ACC112 (cell line): ENCODE measurements around the gene ISL1.

Source experiments
- H2AFZ ChIP-seq: fragments of 200-600 bp; sonication (generic); one replicate; pipeline ENCODE4 v1.6.0; 2017; ENCODE audit warnings: antibody characterized with exemption, low read length; ENCODE audit not compliant: unreplicated experiment
- H3K27ac ChIP-seq: fragments of 200-600 bp; sonication (generic); 2 replicates; pipeline ENCODE4 v1.5.1; 2014; ENCODE audit warnings: low read depth, mild to moderate bottlenecking, antibody characterized with exemption, low read length, moderate library complexity
- H3K27me3 ChIP-seq: fragments of 200-600 bp; sonication (generic); 2 replicates; pipeline ENCODE4 v1.6.1; 2014; ENCODE audit warnings: mild to moderate bottlenecking, antibody characterized with exemption, low read length, moderate library complexity, mixed read lengths; ENCODE audit not compliant: insufficient read depth
- H3K36me3 ChIP-seq: fragments of 200-600 bp; sonication (generic); 2 replicates; pipeline ENCODE4 v1.6.1; 2016; ENCODE audit warnings: mild to moderate bottlenecking, antibody characterized with exemption, low read length, moderate library complexity, mixed read lengths; ENCODE audit not compliant: insufficient read depth
- H3K4me1 ChIP-seq: fragments of 200-600 bp; sonication (generic); one replicate; pipeline ENCODE4 v1.6.1; 2016; ENCODE audit warnings: low read length, mixed read lengths; ENCODE audit not compliant: insufficient read depth, unreplicated experiment, control insufficient read depth
- H3K4me3 ChIP-seq: fragments of 200-600 bp; sonication (generic); 2 replicates; pipeline ENCODE4 v1.5.1; 2014; ENCODE audit warnings: mild to moderate bottlenecking, low read depth, low read length
- H3K79me2 ChIP-seq: fragments of 200-600 bp; sonication (generic); one replicate; pipeline ENCODE4 v1.6.0; 2016; ENCODE audit warnings: low read length; ENCODE audit not compliant: control insufficient read depth, unreplicated experiment, insufficient read depth

Gene ISL1

DNA sequence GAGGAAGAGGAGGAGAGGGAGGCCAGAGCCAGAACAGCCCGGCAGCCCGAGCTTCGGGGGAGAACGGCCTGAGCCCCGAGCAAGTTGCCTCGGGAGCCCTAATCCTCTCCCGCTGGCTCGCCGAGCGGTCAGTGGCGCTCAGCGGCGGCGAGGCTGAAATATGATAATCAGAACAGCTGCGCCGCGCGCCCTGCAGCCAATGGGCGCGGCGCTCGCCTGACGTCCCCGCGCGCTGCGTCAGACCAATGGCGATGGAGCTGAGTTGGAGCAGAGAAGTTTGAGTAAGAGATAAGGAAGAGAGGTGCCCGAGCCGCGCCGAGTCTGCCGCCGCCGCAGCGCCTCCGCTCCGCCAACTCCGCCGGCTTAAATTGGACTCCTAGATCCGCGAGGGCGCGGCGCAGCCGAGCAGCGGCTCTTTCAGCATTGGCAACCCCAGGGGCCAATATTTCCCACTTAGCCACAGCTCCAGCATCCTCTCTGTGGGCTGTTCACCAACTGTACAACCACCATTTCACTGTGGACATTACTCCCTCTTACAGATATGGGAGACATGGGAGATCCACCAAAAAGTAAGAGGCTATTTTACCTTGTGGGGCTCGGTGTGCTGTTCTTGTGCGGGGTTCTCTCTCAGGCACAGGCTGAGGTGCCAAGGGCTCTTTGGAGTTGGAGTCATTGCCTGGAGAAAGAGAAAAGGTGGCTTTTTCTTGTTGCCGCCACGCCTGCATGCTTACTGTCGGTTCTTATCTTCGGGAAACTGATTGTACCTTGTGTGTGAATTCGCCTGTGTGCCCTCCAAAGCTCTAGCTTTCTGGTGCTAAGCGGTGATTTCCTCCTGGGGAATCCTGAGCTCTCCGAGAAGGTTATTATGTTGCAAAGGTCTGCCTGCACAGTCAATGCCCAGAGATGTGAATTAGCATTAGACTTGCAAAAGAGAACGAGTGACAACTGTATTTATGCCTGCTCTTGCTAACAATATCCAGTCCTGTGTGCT is at the start of gene ISL1:
Gene ISL1, plus strand, starts transcription at position 318 of the 991 bp plus-strand sequence. Its CDS starts 224 bp downstream, at position 542.
- peaks cover 99% of the 10 kb centered on the region for H3K27me3 ChIP-seq
- H3K79me2 ChIP-seq, result no peaks in the 10 kb centered on the region
- no peaks in the 10 kb centered on the region for H3K4me1 ChIP-seq
- no peak within 1 kb of the TSS for H2AFZ ChIP-seq
- H3K27ac ChIP-seq, result no peak within 1 kb of the TSS
- H3K36me3 ChIP-seq, result no peaks in the 10 kb centered on the region
- no peak within 1 kb of the TSS for H3K4me3 ChIP-seq

DNA sequence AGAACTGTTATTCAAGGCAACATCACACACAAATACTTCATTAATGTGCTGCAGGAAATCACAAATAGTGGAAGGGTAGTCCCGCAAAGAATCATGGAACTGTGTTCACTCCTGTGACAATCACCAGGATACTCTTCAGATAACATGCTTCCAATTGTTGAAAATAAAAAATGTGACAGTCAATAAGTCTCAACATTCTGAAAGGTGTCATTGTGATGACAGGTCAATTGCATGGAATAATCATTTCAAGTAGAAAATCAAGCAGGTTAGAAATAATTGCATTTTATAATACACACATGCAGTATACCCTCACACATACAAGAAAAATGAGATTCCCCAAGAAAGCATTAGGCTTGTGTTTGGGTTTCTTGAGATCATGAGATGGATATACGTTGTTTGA is 46.4 kb upstream of the ISL1 start:
- Histone ChIP-seq H2AFZ (no peak overlapping the region), H3K79me2 (no peaks in the 10 kb centered on the region), H3K36me3 (no peaks in the 10 kb centered on the region), H3K27ac (no peak overlapping the region), H3K4me1 (no peaks in the 10 kb centered on the region), H3K4me3 (no peak overlapping the region), H3K27me3 (no peaks in the 10 kb centered on the region)

DNA sequence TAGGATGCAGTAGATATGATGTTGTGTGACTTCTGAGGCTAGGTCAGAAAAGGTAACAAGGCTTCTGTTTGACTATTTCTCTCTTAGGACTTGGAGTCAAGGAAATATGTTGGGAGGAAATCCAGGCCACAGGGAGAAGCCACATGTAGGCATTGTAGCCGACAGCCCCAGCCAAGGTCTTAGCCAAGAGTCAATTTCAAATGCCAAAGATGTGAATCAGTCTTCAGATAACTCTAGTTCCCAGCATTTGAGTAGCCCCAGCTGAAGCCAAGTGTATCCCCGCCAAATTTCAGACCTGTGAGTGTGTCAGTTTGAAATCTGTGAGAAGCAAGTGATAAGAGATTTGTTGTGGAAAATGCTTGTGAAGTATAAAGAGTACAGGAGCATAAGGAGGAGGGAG is 38.1 kb upstream of the ISL1 start:
- no peaks in the 10 kb centered on the region for H3K79me2 ChIP-seq
- no peak overlapping the region for H3K27ac ChIP-seq
- no peaks in the 10 kb centered on the region for H3K4me1 ChIP-seq
- no peak overlapping the region for H2AFZ ChIP-seq
- no peaks in the 10 kb centered on the region for H3K36me3 ChIP-seq
- H3K27me3 ChIP-seq, result no peaks in the 10 kb centered on the region
- H3K4me3 ChIP-seq, result no peak overlapping the region

DNA sequence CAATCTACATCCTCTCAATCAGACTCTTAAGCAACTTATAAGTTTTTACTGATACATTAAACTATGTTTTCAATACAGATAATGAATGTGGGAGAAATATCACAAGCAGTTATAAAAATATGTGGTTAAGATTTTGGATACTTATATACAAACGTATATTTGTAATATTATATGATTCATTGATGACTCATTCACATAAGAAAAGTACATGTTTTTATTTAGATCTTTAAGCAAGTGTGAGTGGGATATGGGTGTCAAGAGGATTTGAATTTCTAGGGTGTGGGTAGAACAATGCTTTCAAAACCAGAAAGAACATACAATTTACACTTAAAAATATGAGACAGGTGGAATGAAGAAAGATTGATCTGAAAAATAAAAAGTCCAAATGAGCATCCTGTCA is 36.1 kb upstream of the ISL1 start:
- Histone ChIP-seq H3K27me3 (no peaks in the 10 kb centered on the region), H3K79me2 (no peaks in the 10 kb centered on the region), H3K4me1 (no peaks in the 10 kb centered on the region), H3K36me3 (no peaks in the 10 kb centered on the region), H3K4me3 (no peak overlapping the region), H3K27ac (no peak overlapping the region), H2AFZ (no peak overlapping the region)

DNA sequence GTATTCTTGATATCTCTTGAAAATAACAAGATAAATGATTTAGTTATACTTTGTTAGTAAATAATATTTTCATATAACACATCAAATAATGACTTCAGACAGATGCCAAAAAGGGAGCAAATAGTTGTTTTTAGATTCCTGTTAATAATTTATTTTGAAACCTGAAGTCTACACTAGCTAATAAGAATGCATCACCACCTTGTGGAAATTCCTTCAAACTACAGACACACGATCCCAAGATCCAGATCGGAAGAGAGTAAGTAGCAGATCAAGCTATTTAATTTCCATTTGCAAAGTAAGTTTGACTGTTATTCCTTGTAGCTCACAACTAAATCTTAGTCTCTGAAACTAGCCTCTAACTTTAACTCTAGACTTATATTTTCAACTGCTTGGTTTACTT is 35.5 kb upstream of the ISL1 start:
- no peaks in the 10 kb centered on the region for H3K27me3 ChIP-seq
- H3K79me2 ChIP-seq, result no peaks in the 10 kb centered on the region
- no peaks in the 10 kb centered on the region for H3K36me3 ChIP-seq
- no peak overlapping the region for H3K4me3 ChIP-seq
- H2AFZ ChIP-seq, result no peak overlapping the region
- no peaks in the 10 kb centered on the region for H3K4me1 ChIP-seq
- no peak overlapping the region for H3K27ac ChIP-seq

DNA sequence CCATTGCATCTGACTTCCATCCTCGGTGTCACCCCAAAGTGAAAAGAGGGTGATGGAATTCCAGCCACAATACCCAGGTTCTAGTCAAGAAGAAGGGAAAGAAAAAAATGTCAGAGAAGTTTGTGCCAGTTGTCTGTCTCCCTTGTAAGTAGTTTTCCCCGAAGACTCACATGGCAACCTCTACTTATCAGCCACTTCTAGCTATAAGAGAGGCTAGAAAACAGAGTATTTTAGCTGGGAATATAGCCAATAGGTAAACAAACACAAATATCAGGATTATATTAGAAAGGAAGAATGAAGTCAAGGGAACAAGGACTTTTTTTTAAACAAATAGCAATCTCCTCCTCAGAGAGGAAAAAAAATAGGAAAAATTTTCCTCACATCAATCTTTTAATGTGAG is 12.2 kb upstream of the ISL1 start:
- Histone ChIP-seq H3K79me2 (no peaks in the 10 kb centered on the region), H2AFZ (no peak overlapping the region), H3K27me3 (peaks cover 6% of the 10 kb centered on the region; the same call in 1 of the 2 replicates), H3K4me1 (no peaks in the 10 kb centered on the region), H3K4me3 (no peak overlapping the region), H3K36me3 (no peaks in the 10 kb centered on the region), H3K27ac (no peak overlapping the region)

DNA sequence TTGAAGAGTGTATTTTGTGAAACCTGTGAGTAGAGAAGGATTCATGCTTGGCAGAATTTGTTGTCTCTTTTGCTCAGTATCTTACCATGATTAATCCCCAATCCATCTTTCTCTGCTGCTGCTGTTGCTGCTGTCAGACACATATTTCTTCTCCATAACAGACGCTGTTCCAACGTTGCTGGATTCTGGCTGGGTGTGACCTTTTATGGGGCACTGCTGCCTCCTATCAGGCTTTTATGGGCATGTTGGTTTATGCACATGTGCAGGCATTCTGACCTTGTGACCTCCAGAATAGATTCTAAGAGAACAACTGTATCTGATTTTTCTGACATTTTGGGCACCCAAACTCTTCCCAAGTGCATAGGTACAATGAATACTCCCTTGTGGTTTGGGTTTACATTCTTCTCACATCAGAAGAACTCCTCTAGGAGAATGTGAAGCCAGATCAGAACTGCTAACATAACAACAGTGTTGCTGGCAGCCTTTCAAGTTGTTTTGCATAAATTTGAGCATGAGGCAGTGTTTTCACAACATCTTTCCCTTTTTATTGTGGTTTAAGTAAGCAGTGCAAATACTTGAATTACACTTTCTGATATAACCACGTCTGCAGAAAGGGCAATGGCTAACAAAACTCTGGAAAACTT is 9.2 kb upstream of the ISL1 start:
- Histone ChIP-seq H3K4me1 (no peaks in the 10 kb centered on the region), H3K4me3 (no peak overlapping the region), H3K27ac (no peak overlapping the region), H3K79me2 (no peaks in the 10 kb centered on the region), H3K36me3 (no peaks in the 10 kb centered on the region), H3K27me3 (peaks cover 34% of the 10 kb centered on the region), H2AFZ (no peak overlapping the region)

DNA sequence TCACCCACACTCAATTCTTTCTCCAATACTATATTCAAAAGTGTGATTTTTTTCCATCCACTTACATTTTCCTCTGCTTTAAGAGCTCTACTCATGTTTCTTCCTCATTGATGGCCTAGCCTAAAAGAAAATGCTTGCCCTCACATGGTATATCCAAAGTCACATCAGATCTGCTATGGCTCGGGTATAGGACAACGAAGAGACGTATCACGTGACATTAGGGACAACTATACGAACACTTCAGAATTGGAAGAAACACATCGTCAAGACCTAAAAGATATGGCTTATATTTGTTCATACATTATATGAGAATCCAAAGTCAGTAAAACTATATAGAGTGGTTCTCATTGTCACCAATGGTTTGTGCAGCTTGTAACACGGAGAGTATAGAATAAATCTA is 8.2 kb upstream of the ISL1 start:
- peaks cover 45% of the 10 kb centered on the region for H3K27me3 ChIP-seq
- no peaks in the 10 kb centered on the region for H3K36me3 ChIP-seq
- no peak overlapping the region for H2AFZ ChIP-seq
- no peaks in the 10 kb centered on the region for H3K4me1 ChIP-seq
- H3K4me3 ChIP-seq, result no peak overlapping the region
- no peak overlapping the region for H3K27ac ChIP-seq
- no peaks in the 10 kb centered on the region for H3K79me2 ChIP-seq

DNA sequence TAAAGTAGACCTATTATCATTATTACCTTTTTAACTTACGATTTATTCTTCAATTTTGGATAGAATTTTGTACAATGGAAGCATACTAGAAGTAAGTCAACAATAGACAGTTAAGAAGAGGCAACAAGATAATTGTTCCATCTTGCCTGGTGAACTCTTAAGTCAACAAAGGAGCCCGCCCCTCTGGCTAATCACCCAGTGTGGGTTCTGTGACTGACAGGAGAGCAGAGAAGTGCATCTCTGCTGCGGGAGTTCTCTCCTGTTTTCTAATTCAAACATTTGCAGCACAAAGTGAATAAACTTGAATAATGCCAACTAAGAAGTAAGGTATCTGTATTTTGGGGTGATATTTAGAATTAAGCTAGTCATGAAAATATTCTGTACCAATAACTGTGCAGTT is 6.7 kb upstream of the ISL1 start:
- H3K27me3 ChIP-seq, result peaks cover 57% of the 10 kb centered on the region
- no peak overlapping the region for H2AFZ ChIP-seq
- no peaks in the 10 kb centered on the region for H3K4me1 ChIP-seq
- no peak overlapping the region for H3K27ac ChIP-seq
- H3K4me3 ChIP-seq, result no peak overlapping the region
- no peaks in the 10 kb centered on the region for H3K36me3 ChIP-seq
- no peaks in the 10 kb centered on the region for H3K79me2 ChIP-seq

DNA sequence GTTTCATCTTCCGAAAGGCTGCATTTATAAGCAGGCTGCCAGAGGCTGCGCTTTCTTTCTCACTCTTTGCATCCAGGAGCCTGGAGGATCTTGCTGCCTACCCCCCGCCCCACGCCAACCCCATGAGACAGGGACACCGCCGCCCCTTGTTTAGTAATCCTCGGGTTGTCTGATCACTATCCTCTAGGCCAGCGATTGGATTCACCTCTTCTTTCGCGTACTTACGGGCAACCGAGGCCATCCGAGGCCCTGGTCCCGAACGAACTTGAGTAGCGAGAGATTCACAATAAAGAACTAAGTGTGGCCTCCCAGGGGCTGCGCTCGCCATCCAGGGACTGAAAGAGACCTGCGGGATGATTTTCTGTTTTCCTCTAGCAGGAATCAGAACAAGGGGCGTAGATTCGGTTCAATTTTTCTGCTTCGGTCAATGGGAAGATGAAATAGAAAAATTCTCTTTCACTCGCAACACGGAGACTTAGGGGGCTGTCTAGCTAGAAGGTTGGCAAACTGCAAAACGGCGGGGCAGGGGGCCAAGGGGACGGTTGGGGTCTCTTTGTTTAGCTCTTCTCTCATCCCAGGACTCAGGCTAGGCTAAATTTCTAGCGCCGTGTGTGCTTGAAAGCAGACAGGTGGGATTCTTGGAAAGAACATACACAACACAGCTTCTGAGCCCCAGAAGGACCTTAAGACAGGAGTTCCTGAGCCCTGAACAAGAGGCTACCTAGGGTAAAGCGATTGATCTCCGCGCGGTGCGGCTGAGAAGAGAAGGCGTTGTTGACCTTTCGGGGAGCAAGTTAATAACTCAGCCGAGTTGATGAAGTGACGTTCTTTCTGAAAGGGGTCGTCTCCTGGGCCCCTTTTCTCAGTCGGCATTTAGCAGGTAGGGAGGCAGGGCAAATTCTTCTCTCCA is 5.8 kb upstream of the ISL1 start:
- no peaks in the 10 kb centered on the region for H3K36me3 ChIP-seq
- peaks cover 66% of the 10 kb centered on the region for H3K27me3 ChIP-seq
- H3K79me2 ChIP-seq, result no peaks in the 10 kb centered on the region
- H3K4me1 ChIP-seq, result no peaks in the 10 kb centered on the region
- no peak overlapping the region for H3K27ac ChIP-seq
- H3K4me3 ChIP-seq, result no peak overlapping the region
- H2AFZ ChIP-seq, result no peak overlapping the region
